Nephron progenitor cell (in vitro differentiated cells): ENCODE measurements around the gene CCNI2.

Experiments used
- DNase-seq: peaks from one replicate; pipeline ENCODE4 v3.0.0; 2021
- H3K27ac Mint-ChIP-seq: 2 replicates; pipeline ENCODE4 v1.8.0; 2021; ENCODE audit warnings: mild to moderate bottlenecking, moderate library complexity, mixed read lengths
- H3K27me3 Mint-ChIP-seq: 2 replicates; pipeline ENCODE4 v1.8.0; 2021; ENCODE audit warnings: mild to moderate bottlenecking, low read depth, mixed read lengths; ENCODE audit not compliant: poor library complexity
- H3K36me3 Mint-ChIP-seq: 2 replicates; pipeline ENCODE4 v1.8.0; 2021; ENCODE audit warnings: low read depth, mixed read lengths
- H3K4me1 Mint-ChIP-seq: 2 replicates; pipeline ENCODE4 v1.8.0; 2021; ENCODE audit warnings: mixed read lengths
- H3K4me3 Mint-ChIP-seq: 2 replicates; pipeline ENCODE4 v1.8.0; 2021; ENCODE audit warnings: mild to moderate bottlenecking, moderate library complexity, mixed read lengths
- H3K9me3 Mint-ChIP-seq: 2 replicates; pipeline ENCODE4 v1.8.0; 2021; ENCODE audit warnings: mild to moderate bottlenecking, moderate library complexity, mixed read lengths
- TF ChIP-seq, protein P1 (sequence below): fragments of 200-600 bp; sonication (generic); IDR thresholded peaks from 2 replicates; pipeline ENCODE4 v1.5.0; 2021; ENCODE audit warnings: antibody characterized with exemption

The CCNI2 gene

DNA sequence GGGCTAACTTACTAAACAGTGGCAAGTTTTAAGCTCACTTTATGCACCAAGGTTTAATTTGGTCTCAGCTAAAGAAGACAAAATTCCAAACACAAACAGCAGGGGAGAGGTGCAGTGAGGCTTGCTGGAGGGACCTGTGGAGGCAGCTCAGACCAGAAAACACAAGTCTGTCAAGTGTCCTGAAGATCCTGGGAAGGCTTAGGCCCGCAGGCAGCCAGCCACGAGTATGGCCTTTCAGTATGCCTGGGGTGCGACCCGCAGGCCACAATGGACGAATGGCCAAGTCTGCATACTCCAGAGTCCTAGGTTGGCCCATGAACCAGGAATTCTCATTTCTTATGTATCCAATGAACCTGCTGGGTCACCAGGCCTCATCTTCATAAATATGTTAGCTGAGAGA lies 9.3 kb downstream of the CCNI2 start:
- Mint-ChIP-seq H3K27ac (no peak overlapping the region), H3K4me3 (no peak overlapping the region), H3K9me3 (no peaks in the 10 kb centered on the region), H3K36me3 (peaks cover 6% of the 10 kb centered on the region), H3K4me1 (peaks cover 14% of the 10 kb centered on the region), H3K27me3 (peaks cover 23% of the 10 kb centered on the region)
- no peak for DNase-seq
- TF ChIP-seq, protein P1, sequence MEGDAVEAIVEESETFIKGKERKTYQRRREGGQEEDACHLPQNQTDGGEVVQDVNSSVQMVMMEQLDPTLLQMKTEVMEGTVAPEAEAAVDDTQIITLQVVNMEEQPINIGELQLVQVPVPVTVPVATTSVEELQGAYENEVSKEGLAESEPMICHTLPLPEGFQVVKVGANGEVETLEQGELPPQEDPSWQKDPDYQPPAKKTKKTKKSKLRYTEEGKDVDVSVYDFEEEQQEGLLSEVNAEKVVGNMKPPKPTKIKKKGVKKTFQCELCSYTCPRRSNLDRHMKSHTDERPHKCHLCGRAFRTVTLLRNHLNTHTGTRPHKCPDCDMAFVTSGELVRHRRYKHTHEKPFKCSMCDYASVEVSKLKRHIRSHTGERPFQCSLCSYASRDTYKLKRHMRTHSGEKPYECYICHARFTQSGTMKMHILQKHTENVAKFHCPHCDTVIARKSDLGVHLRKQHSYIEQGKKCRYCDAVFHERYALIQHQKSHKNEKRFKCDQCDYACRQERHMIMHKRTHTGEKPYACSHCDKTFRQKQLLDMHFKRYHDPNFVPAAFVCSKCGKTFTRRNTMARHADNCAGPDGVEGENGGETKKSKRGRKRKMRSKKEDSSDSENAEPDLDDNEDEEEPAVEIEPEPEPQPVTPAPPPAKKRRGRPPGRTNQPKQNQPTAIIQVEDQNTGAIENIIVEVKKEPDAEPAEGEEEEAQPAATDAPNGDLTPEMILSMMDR = no peak

DNA sequence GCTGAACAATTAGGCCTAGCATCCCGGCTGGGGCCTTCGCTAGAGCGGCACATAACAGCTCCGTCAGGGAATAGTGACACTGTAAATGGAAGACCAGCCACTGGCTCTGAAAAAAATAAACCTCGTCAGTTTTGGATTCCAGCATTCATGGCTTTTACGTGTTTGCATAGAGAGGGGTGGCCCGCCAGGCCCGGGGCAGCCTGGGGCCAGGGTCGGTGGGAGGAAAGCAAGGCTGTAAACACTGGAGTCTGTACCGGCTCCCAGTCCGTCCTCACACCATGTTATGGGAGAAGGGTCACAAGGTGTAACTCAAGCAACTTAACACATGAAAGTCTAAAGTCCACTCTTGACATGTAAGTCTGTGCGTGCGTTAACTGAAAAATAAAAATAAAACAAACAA lies 11.2 kb downstream of the CCNI2 start:
- Mint-ChIP-seq H3K27ac (no peak overlapping the region), H3K36me3 (peaks cover 12% of the 10 kb centered on the region), H3K4me1 (peaks cover 10% of the 10 kb centered on the region), H3K27me3 (peaks cover 7% of the 10 kb centered on the region), H3K9me3 (no peaks in the 10 kb centered on the region), H3K4me3 (no peak overlapping the region)
- no peak for DNase-seq
- TF ChIP-seq, protein P1 = no peak

DNA sequence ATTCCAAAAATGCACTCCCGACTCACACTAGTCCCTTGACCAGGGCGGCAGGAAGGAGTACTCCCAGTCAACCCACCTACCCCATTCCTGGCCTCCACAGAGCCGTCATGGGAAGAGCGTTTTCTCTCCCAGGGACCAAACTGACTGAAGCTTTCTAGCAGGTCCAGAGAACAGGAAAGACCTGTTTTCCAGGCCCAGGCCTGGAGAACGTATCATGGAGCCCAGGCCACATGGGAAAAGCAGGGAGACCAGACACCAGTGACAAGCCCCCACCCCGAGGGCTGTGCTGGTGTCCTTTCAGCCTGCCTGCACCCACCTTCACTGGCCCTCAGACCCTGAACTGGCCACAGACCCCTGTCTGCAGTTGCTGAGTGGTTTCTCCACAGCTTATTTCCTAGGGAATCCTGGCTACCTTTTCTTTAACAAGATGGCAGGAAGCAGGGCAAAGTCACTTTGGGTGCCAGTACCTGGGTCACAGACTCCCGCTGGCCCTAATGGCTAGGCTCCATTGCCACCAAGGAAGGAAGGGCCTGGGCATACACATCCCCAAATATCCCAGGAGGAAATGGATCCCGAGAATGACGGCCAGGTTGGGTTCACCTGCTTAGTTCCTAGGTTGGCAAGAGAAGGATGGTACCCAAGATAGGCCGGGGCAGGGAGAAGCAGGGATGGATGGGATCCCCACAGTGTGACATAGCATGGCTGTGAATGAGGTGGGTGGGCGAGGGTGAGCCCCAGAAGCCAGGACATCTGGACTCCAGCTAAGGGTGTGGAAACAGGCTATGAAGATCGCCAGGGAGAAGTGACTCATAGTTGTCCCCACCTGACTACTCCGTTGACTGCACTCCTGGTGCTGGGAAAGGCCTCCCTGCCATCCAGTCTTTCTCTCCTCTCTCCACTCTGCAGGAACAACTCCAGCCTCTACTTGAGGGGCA lies 12.2 kb downstream of the CCNI2 start:
- Mint-ChIP-seq H3K27ac (no peak overlapping the region), H3K27me3 (peaks cover 4% of the 10 kb centered on the region), H3K4me1 (peaks cover 8% of the 10 kb centered on the region), H3K4me3 (no peak overlapping the region), H3K9me3 (no peaks in the 10 kb centered on the region), H3K36me3 (peaks cover 18% of the 10 kb centered on the region)
- TF ChIP-seq, protein P1 = no peak
- no peak for DNase-seq

DNA sequence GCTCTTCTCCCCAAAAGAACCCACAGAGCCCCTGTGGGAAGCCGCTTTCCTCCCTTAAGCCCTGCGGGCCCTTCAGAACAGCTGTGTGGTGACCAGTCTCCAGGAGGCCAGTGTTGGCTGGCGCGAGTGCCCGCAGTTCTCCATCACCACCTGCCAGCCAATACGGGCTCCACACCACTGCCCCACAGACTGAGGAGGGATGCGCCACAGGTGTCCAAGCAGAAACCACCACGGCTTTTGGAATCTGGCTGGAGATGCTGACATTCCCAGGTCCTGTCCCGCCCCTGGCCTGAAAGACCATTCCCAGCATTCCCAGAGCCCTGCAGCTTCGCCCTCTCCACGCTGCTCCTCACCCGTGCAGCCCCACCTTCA lies 12.8 kb downstream of the CCNI2 start:
- Mint-ChIP-seq H3K36me3 (peaks cover 21% of the 10 kb centered on the region), H3K27me3 (peaks cover 3% of the 10 kb centered on the region), H3K4me1 (peaks cover 7% of the 10 kb centered on the region), H3K9me3 (no peaks in the 10 kb centered on the region), H3K4me3 (no peak overlapping the region), H3K27ac (no peak overlapping the region)
- TF ChIP-seq, protein P1 = no peak
- DNase-seq = no peak

DNA sequence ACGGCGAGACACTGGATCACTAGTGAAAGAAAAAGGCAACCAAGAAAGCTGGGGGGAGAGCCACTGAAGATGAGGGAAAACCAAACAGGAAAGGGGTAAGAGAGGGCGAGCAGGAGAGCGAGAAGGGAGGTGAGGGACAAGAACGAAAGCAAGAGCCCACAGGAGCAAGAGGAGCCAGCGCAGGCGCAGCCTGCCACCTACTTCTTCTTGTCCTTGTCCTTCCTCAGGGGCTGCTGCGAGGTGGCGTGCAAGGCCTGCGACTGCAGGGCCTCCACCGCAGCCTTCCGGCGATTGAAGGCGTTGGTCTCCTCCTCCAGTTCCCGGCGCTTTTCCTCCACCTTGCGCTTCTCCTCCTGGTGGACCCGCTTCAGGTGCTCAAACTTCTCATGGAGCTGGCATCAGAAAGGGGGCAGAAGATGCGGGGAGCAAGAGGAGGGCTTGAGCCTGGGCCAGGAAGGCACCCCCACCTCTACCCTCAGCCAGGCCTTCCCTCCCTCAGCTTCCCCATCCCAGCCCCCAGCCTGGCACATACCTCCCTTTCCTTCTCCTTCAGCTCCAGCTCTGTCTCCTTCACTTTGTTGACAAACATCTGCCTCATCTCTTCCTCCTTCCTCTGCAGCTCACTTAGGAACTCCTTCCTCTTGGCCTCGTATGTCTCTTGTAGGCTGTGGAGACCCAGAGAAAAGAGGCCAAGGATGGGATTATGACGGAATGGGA lies 13.5 kb downstream of the CCNI2 start:
- TF ChIP-seq, protein P1 = no peak
- Mint-ChIP-seq H3K4me1 (no peaks in the 10 kb centered on the region), H3K36me3 (peaks cover 21% of the 10 kb centered on the region), H3K4me3 (no peak overlapping the region), H3K27ac (peak overlapping the region; percentile 7), H3K27me3 (no peaks in the 10 kb centered on the region), H3K9me3 (no peaks in the 10 kb centered on the region)
- no peak for DNase-seq
